HG03097 (cell line): Measurements from ENCODE around the gene APELA.
"Not testable (repeated sequence)": the region's sequence is repeated elsewhere in the genome, so short reads cannot be mapped to it uniquely, and the experiment has no call there.

Source experiments
- ATAC-seq: cut with Tn5 transposase; IDR thresholded peaks from one replicate; pipeline ENCODE4 v1.9.1; 2021; ENCODE audit not compliant: unreplicated experiment, low FRiP score

APELA gene

GRCh38 chr4:164924670-164925238 is 47.8 kb downstream of the APELA start:
- ATAC-seq: no peak

GRCh38 chr4:164926301-164926700 is 49.3 kb downstream of the APELA start:
- ATAC-seq: no peak

- not testable (repeated sequence) for ATAC-seq
Measured at GRCh38 chr4:164927101-164927500, 50.1 kb downstream of the APELA start.

GRCh38 chr4:164930647-164931046 is 53.7 kb downstream of the APELA start:
- no peak for ATAC-seq

- ATAC-seq: no peak
Measured at GRCh38 chr4:164931551-164932324, 54.8 kb downstream of the APELA start.

GRCh38 chr4:164933244-164933643 is 56.3 kb downstream of the APELA start:
- ATAC-seq: no peak

GRCh38 chr4:164935363-164935762 is 58.4 kb downstream of the APELA start:
- ATAC-seq: peak; percentile 66

- ATAC-seq: peak; percentile 51
Measured at GRCh38 chr4:164935865-164936606, 59.1 kb downstream of the APELA start.

GRCh38 chr4:164937576-164938270 is 60.7 kb downstream of the APELA start:
- peak; percentile 37 for ATAC-seq

- no peak for ATAC-seq
Measured at GRCh38 chr4:164943192-164943591, 66.2 kb downstream of the APELA start.

- no peak for ATAC-seq
Measured at GRCh38 chr4:164945146-164945545, 68.2 kb downstream of the APELA start.

- ATAC-seq: no peak
Measured at GRCh38 chr4:164946810-164947209, 69.8 kb downstream of the APELA start.
